T-cell (primary cell): Measurements from ENCODE around the gene P2RY12. TPM values are rescaled to one million over a fixed set of nuclear protein-coding genes. Genes with fewer than 3 reads are reported as not detected.

Experiments
- ATAC-seq, 4 experiments: fragments of 200-7000 bp in 3 of 4; fragments of 150-1000 bp in 1 of 4; cut with Tn5 transposase; replicated peaks in 1 of 4; 1 replicate in 3 of 4; 2 replicates in 1 of 4; pipeline ENCODE4 v1.10.0; 2021; ENCODE audit warnings: moderate library complexity in 3 of 4, mild to moderate bottlenecking in 2 of 4, moderate number of reproducible peaks in 1 of 4
- CTCF ChIA-PET, 2 donors: fragments of 300-600 bp; sonication (Branson Sonifier 250); formaldehyde crosslinking; loops; one replicate each; lab custom pipeline; 2022; ENCODE audit warnings: antibody characterized with exemption in 2 of 2; lab: Charles Lee
- POLR2A ChIA-PET, 2 donors: fragments of 300-600 bp; sonication (Branson Sonifier 250); formaldehyde crosslinking; loops; one replicate each; lab custom pipeline; 2022; ENCODE audit warnings: antibody characterized with exemption in 2 of 2; lab: Charles Lee
- DNase-seq, 35 experiments: peaks; one replicate each; pipeline versions ENCODE4 v3.0.0 to v3.0.0-alpha.2; 2013 to 2023
- H3K27ac ChIP-seq: one replicate; pipeline ENCODE4 v1.5.1; 2013; ENCODE audit warnings: low read length
- H3K27me3 ChIP-seq, 2 experiments: replicated peaks in 1 of 2; 1 replicate in 1 of 2; 2 replicates in 1 of 2; pipeline versions ENCODE4 v1.6.1 to v1.7.0; 2013; ENCODE audit warnings: low read length in 1 of 2, mixed read lengths in 1 of 2; ENCODE audit not compliant: control insufficient read depth in 2 of 2, insufficient read depth in 2 of 2; ENCODE audit errors: extremely low read depth in 1 of 2
- H3K36me3 ChIP-seq, 2 donors: 1 replicate in 1 of 2; 2 replicates in 1 of 2; pipeline versions ENCODE4 v1.6.1 to v1.7.0; 2013; ENCODE audit warnings: low read length in 1 of 2; ENCODE audit not compliant: control insufficient read depth in 2 of 2, insufficient read depth in 1 of 2; ENCODE audit errors: extremely low read depth in 1 of 2
- H3K4me1 ChIP-seq, 2 experiments: 1 replicate in 1 of 2; 2 replicates in 1 of 2; pipeline versions ENCODE4 v1.6.1 to v1.7.0; 2013; ENCODE audit warnings: low read length in 2 of 2, mixed read lengths in 1 of 2; ENCODE audit not compliant: insufficient read depth in 2 of 2, control insufficient read depth in 1 of 2; ENCODE audit errors: extremely low read depth in 1 of 2
- H3K4me3 ChIP-seq, 2 donors: 1 replicate in 1 of 2; 2 replicates in 1 of 2; pipeline versions ENCODE4 v1.5.1 to v1.7.0; 2013; ENCODE audit warnings: mild to moderate bottlenecking in 2 of 2, low read length in 1 of 2, moderate library complexity in 1 of 2; ENCODE audit not compliant: control insufficient read depth in 1 of 2; ENCODE audit errors: extremely low read depth in 1 of 2
- H3K9me3 ChIP-seq: 2 replicates; pipeline ENCODE4 v1.7.0; 2013
- H3K27ac Mint-ChIP-seq, 2 donors: one replicate each; pipeline ENCODE4 v1.8.0; 2020 to 2021; ENCODE audit warnings: mild to moderate bottlenecking in 2 of 2, mixed read lengths in 2 of 2
- H3K27me3 Mint-ChIP-seq, 2 donors: one replicate each; pipeline ENCODE4 v1.8.0; 2021 to 2022; ENCODE audit warnings: mixed read lengths in 2 of 2
- H3K36me3 Mint-ChIP-seq: one replicate; pipeline ENCODE4 v1.8.0; 2021; ENCODE audit warnings: mixed read lengths
- H3K4me1 Mint-ChIP-seq, 3 donors: one replicate each; pipeline ENCODE4 v1.8.0; 2020 to 2022; ENCODE audit warnings: mixed read lengths in 3 of 3, mild to moderate bottlenecking in 1 of 3
- H3K4me3 Mint-ChIP-seq, 3 donors: one replicate each; pipeline ENCODE4 v1.8.0; 2020 to 2022; ENCODE audit warnings: mild to moderate bottlenecking in 3 of 3, mixed read lengths in 3 of 3, moderate library complexity in 3 of 3
- H3K9me3 Mint-ChIP-seq, 3 donors: one replicate each; pipeline ENCODE4 v1.8.0; 2020 to 2022; ENCODE audit warnings: mixed read lengths in 3 of 3
- WGBS: methylation state at CpG from one replicate; pipeline ENCODE4 v1.1.5; 2013; ENCODE audit warnings: missing lambda C conversion rate; ENCODE audit not compliant: insufficient coverage; 5-methylcytosine and 5-hydroxymethylcytosine counted together
- total RNA-seq, 35 experiments: library from RNA in 6 of 35; stranded (reverse) in 6 of 35; fragments of 120-200 nt in 1 of 35; gene quantifications; one replicate each; pipeline versions ENCODE4 v1.2.1 to v1.2.4 and lab custom pipeline; 2013 to 2026

The P2RY12 gene
- total RNA-seq, 5 donors from 2014 or later (not counting 1 experiment from before 2014, with no cell fraction given): 0.51 TPM; not detected in 4

DNA sequence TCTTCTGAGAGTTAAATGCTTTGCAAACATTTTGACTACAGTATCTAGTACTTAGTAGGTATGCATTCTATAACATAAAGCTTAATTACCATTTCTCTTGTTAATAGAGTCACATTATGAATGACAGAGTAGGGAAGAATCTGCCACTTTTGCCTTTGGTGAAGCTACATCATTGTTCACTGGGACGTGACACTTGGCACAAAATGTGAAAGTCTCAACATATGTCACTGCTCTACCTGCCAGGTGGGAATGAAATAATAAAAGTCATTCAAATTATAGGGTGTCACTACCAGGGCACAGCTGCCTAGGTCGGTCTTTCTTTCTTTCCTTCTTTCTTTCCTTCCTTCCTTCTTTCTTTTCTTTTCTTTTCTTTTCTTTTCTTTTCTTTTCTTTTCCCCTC is 85.5 kb downstream of the P2RY12 start:
- no peak overlapping the region for H3K4me3 Mint-ChIP-seq
- 86% methylated on average over 1 of the region's 2 CpGs for WGBS
- Histone ChIP-seq H3K4me3 (no peak overlapping the region), H3K27ac (no peak overlapping the region), H3K27me3 (no peaks in the 10 kb centered on the region), H3K36me3 (no peaks in the 10 kb centered on the region), H3K4me1 (no peaks in the 10 kb centered on the region), H3K9me3 (no peaks in the 10 kb centered on the region)
- ATAC-seq (no peak), DNase-seq (no peak)
- no peaks in the 10 kb centered on the region for H3K36me3 Mint-ChIP-seq
- ChIA-PET POLR2A (interaction anchor here in 1 of 2 donors (0.5 kb wide), 1 partner anchor 68 kb away, joined by 4 read pairs; no protein-coding TSS in a partner anchor), CTCF (interaction anchor here in 1 of 2 donors (0.9 kb wide), 1 partner anchor 11 kb away, joined by 3 read pairs; no protein-coding TSS in a partner anchor)
- no peak overlapping the region for H3K27ac Mint-ChIP-seq
- H3K27me3 Mint-ChIP-seq: peaks cover 17 to 21% of the 10 kb centered on the region in 2 donors
- H3K9me3 Mint-ChIP-seq: no peaks in the 10 kb centered on the region
- H3K4me1 Mint-ChIP-seq: no peaks in the 10 kb centered on the region

DNA sequence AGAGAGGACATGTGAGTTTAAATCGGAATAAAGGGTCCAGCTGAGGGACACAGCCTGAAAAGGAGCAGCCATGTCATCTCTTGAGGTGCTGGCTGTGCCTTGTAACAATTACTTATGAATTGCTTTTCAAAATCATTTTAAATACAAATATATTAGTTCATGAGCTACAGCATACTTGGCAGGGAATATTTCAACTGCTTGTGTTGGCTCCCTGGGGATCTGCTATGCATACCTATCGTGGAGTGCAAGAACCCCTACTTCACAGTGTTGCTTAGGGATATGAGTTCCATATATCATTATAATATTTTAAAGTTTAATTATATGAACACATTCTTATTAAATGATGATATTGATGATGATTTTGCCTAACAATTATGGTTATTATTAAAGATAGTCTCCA is 87.1 kb downstream of the P2RY12 start:
- no CpG with 5 or more reads among the region's 2 CpGs for WGBS
- H3K4me1 Mint-ChIP-seq: no peaks in the 10 kb centered on the region
- no peaks in the 10 kb centered on the region for H3K4me1 ChIP-seq
- ChIA-PET CTCF (interaction anchor here in 1 of 2 donors (1.4 kb wide), 1 partner anchor 70 kb away, joined by 5 read pairs; no protein-coding TSS in a partner anchor), POLR2A (interaction anchor here in 1 of 2 donors (0.6 kb wide), 1 partner anchor 1104 kb away, joined by 3 read pairs; no protein-coding TSS in a partner anchor)
- no peaks in the 10 kb centered on the region for H3K36me3 ChIP-seq
- H3K27ac Mint-ChIP-seq: no peak overlapping the region
- no peak for DNase-seq
- H3K4me3 Mint-ChIP-seq: no peak overlapping the region
- no peaks in the 10 kb centered on the region for H3K9me3 ChIP-seq
- H3K36me3 Mint-ChIP-seq: no peaks in the 10 kb centered on the region
- no peaks in the 10 kb centered on the region for H3K27me3 ChIP-seq
- no peak for ATAC-seq
- no peak overlapping the region for H3K27ac ChIP-seq
- H3K4me3 ChIP-seq: no peak overlapping the region
- no peaks in the 10 kb centered on the region for H3K9me3 Mint-ChIP-seq
- H3K27me3 Mint-ChIP-seq: peaks cover 10 to 13% of the 10 kb centered on the region in 2 donors

DNA sequence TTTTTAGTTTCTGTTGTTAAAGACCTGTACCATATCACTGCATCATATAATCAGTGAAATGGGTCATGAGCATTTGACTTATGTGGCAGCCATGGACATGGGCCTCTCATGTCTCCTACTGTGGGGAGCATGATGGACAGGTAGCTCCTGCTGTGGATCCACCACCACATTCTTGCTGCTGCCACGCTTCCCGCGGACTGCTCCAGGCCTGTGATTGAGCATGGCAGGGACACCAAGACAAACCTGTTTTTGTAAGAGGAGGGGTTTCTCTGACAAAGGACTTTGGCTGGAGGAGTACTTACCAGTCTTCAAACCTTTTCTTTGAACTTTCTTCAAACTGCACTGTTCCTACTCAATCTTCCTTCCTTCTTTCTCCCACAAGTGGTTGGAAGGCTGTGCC is 88.3 kb downstream of the P2RY12 start:
- Histone ChIP-seq H3K4me3 (no peak overlapping the region), H3K4me1 (no peaks in the 10 kb centered on the region), H3K36me3 (no peaks in the 10 kb centered on the region), H3K9me3 (no peaks in the 10 kb centered on the region), H3K27ac (no peak overlapping the region), H3K27me3 (no peaks in the 10 kb centered on the region)
- H3K27me3 Mint-ChIP-seq: peaks cover 9 to 11% of the 10 kb centered on the region in 2 donors
- no peaks in the 10 kb centered on the region for H3K36me3 Mint-ChIP-seq
- WGBS: no CpG with 5 or more reads among the region's 3 CpGs
- H3K4me3 Mint-ChIP-seq: no peak overlapping the region
- no peak for ATAC-seq
- H3K9me3 Mint-ChIP-seq: no peaks in the 10 kb centered on the region
- no peak overlapping the region for H3K27ac Mint-ChIP-seq
- CTCF ChIA-PET: no interaction called here
- POLR2A ChIA-PET: no interaction called here
- no peaks in the 10 kb centered on the region for H3K4me1 Mint-ChIP-seq
- no peak for DNase-seq

DNA sequence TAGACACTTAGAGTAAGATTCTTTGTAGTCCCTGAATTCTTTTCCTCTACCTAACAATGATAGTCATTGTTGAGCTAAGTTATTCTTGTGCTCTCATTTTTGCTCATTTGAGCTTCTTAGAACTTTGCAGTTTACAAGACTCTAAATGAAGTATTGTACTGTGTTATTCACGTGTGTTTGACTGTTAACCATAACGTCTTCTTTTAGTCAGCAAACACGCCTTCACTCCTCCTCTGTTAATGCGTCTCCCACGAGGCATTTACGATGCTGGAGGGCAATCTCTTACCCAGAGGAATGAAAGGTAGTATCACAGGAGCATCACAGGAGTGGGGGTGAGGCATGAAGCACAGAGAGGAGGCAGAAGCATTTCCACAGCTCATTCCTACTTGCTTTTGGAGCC is 91.4 kb downstream of the P2RY12 start:
- DNase-seq (no peak), ATAC-seq (no peak)
- Mint-ChIP-seq H3K4me1 (no peaks in the 10 kb centered on the region), H3K9me3 (no peaks in the 10 kb centered on the region), H3K27ac (no peak overlapping the region), H3K27me3 (peaks cover 0 to 4% of the 10 kb centered on the region in 2 donors), H3K4me3 (no peak overlapping the region), H3K36me3 (no peaks in the 10 kb centered on the region)
- H3K4me3 ChIP-seq: no peak overlapping the region
- H3K4me1 ChIP-seq: no peaks in the 10 kb centered on the region
- ChIA-PET CTCF (interaction anchor here (0.6 to 1.8 kb wide), 6 partner anchors 9 to 1190 kb away, joined by 3 to 7 read pairs (median 4); no protein-coding TSS in a partner anchor), POLR2A (interaction anchor here (0.5 to 0.6 kb wide), 3 partner anchors 12 to 78 kb away, joined by 3 to 4 read pairs (median 3); no protein-coding TSS in a partner anchor)
- 60% methylated on average over 1 of the region's 6 CpGs for WGBS
- H3K36me3 ChIP-seq: no peaks in the 10 kb centered on the region
- no peaks in the 10 kb centered on the region for H3K27me3 ChIP-seq
- H3K27ac ChIP-seq: no peak overlapping the region
- no peaks in the 10 kb centered on the region for H3K9me3 ChIP-seq

DNA sequence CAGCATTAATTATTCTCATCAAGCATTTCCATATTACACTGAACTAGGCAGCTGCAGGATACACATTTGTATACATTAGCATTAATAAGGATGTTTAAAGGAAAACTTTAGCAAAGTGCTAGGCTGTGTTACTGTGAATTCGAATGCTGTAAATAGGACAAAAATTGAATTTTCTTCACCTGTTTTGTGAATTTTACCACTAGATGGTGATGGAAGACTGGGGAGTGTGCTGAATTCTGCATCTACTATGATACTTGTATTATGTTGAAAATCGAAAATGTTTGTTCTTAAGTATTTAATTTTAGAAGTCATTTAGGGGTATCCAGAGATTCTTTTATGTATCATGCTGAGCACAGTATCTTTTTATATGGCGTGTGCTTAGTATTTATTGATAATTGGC is 93.9 kb downstream of the P2RY12 start:
- Mint-ChIP-seq H3K4me1 (no peaks in the 10 kb centered on the region), H3K4me3 (no peak overlapping the region), H3K9me3 (no peaks in the 10 kb centered on the region), H3K27ac (no peak overlapping the region), H3K36me3 (no peaks in the 10 kb centered on the region), H3K27me3 (peaks cover 0 to 4% of the 10 kb centered on the region in 2 donors)
- POLR2A ChIA-PET: no interaction called here
- no peak overlapping the region for H3K4me3 ChIP-seq
- 57% methylated on average over 2 of the region's 3 CpGs for WGBS
- H3K27me3 ChIP-seq: no peaks in the 10 kb centered on the region
- no peaks in the 10 kb centered on the region for H3K36me3 ChIP-seq
- DNase-seq (no peak), ATAC-seq (no peak)
- CTCF ChIA-PET: no interaction called here
- no peaks in the 10 kb centered on the region for H3K4me1 ChIP-seq
- H3K9me3 ChIP-seq: no peaks in the 10 kb centered on the region
- H3K27ac ChIP-seq: no peak overlapping the region

DNA sequence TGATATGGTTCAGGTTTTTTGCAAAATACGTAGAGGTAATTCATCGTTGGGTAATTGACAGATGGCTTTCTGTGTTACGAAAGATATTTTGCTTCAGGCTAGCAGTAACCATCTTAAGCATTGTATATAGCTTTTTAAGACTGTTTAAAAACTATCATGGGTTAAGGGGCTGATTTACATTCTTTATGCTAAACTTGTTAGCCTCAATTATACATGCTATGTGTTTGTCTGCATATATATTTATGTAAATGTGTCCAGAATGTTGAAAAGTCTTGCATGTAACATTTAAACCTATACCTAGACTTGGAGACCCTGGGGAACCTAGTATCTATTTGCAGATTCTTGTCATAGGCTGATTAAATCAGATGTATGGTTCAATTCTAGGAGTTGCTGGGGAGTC is 95.1 kb downstream of the P2RY12 start:
- POLR2A ChIA-PET: no interaction called here
- Mint-ChIP-seq H3K27me3 (peaks cover 0 to 4% of the 10 kb centered on the region in 2 donors), H3K27ac (no peak overlapping the region), H3K4me3 (no peak overlapping the region), H3K36me3 (no peaks in the 10 kb centered on the region), H3K9me3 (no peaks in the 10 kb centered on the region), H3K4me1 (peaks cover 0 to under 1% (median 0%) of the 10 kb centered on the region in 3 donors)
- H3K36me3 ChIP-seq: no peaks in the 10 kb centered on the region
- H3K27me3 ChIP-seq: no peaks in the 10 kb centered on the region
- no peaks in the 10 kb centered on the region for H3K9me3 ChIP-seq
- ATAC-seq (no peak), DNase-seq (no peak)
- no peak overlapping the region for H3K27ac ChIP-seq
- CTCF ChIA-PET: interaction anchor here in 1 of 2 donors (0.6 to 0.9 kb wide), 4 partner anchors 91 to 615 kb away, joined by 3 to 4 read pairs (median 3); no protein-coding TSS in a partner anchor
- no peaks in the 10 kb centered on the region for H3K4me1 ChIP-seq
- H3K4me3 ChIP-seq: no peak overlapping the region
- WGBS: no CpG with 5 or more reads among the region's 3 CpGs
